GM23338 (cell line): ENCODE results near the gene PTPN18. TPM values are rescaled to one million over a fixed set of nuclear protein-coding genes. Genes with fewer than 3 reads are reported as not detected.
A peak's percentile ranks its signal among the peaks of the same experiment; 100 is the strongest.

Experiments
- ATAC-seq: fragments of 200-7000 bp; cut with Tn5 transposase; 3 replicates; pipeline ENCODE4 v1.9.1; 2020
- DNase-seq: peaks from one replicate; pipeline ENCODE4 v3.0.0-alpha.2; 2015; ENCODE audit warnings: low spot score
- H2AFZ ChIP-seq: fragments of 200-600 bp; sonication (generic); 2 replicates; pipeline ENCODE4 v1.8.0; 2016; ENCODE audit warnings: antibody characterized with exemption, mild to moderate bottlenecking, moderate library complexity
- H3F3A ChIP-seq: fragments of 200-600 bp; sonication (generic); replicated peaks from 2 replicates; pipeline ENCODE4 v1.8.0; 2017; ENCODE audit warnings: antibody characterized with exemption, mixed run types, low read depth
- H3K27ac ChIP-seq: fragments of 200-600 bp; sonication (generic); 2 replicates; pipeline ENCODE4 v1.6.1; 2016; ENCODE audit warnings: low read depth
- H3K27me3 ChIP-seq: fragments of 200-600 bp; sonication (generic); 2 replicates; pipeline ENCODE4 v1.8.0; 2016; ENCODE audit warnings: mild to moderate bottlenecking, mixed run types, moderate library complexity; ENCODE audit not compliant: insufficient read depth
- H3K36me3 ChIP-seq: fragments of 200-600 bp; sonication (generic); 2 replicates; pipeline ENCODE4 v1.8.0; 2016; ENCODE audit warnings: mild to moderate bottlenecking; ENCODE audit not compliant: insufficient read depth
- H3K4me1 ChIP-seq: fragments of 200-600 bp; sonication (generic); 2 replicates; pipeline ENCODE4 v1.8.0; 2016; ENCODE audit warnings: mild to moderate bottlenecking, moderate library complexity; ENCODE audit not compliant: insufficient read depth
- H3K4me2 ChIP-seq: fragments of 200-600 bp; sonication (generic); 2 replicates; pipeline ENCODE4 v1.7.1; 2017; ENCODE audit warnings: mixed run types
- H3K4me3 ChIP-seq: fragments of 200-600 bp; sonication (generic); 2 replicates; pipeline ENCODE4 v1.6.1; 2016; ENCODE audit warnings: mixed run types
- H3K79me2 ChIP-seq: fragments of 200-600 bp; sonication (generic); replicated peaks from 2 replicates; pipeline ENCODE4 v1.8.0; 2017; ENCODE audit warnings: mild to moderate bottlenecking; ENCODE audit not compliant: insufficient read depth
- H3K9me2 ChIP-seq: fragments of 200-600 bp; sonication (generic); 2 replicates; pipeline ENCODE4 v1.8.0; 2017; ENCODE audit not compliant: insufficient read depth
- H4K20me1 ChIP-seq: fragments of 200-600 bp; sonication (generic); replicated peaks from 2 replicates; pipeline ENCODE4 v1.8.0; 2017; ENCODE audit warnings: mild to moderate bottlenecking; ENCODE audit not compliant: insufficient read depth
- H3K27ac Mint-ChIP-seq: 2 replicates; pipeline ENCODE4 v1.8.0; 2020; ENCODE audit warnings: inconsistent platforms, mild to moderate bottlenecking, moderate library complexity, mixed read lengths
- H3K27me3 Mint-ChIP-seq: 3 replicates; pipeline ENCODE4 v1.8.0; 2022; ENCODE audit warnings: low read depth, mild to moderate bottlenecking, moderate library complexity, mixed read lengths, inconsistent platforms; ENCODE audit not compliant: insufficient read depth, poor library complexity
- H3K36me3 Mint-ChIP-seq: 3 replicates; pipeline ENCODE4 v1.8.0; 2021; ENCODE audit warnings: low read depth, mild to moderate bottlenecking, inconsistent platforms, moderate library complexity, mixed read lengths
- H3K4me1 Mint-ChIP-seq: 3 replicates; pipeline ENCODE4 v1.8.0; 2020; ENCODE audit warnings: mild to moderate bottlenecking, inconsistent platforms, mixed read lengths
- H3K4me3 Mint-ChIP-seq: 3 replicates; pipeline ENCODE4 v1.8.0; 2021; ENCODE audit warnings: moderate library complexity, mild to moderate bottlenecking, inconsistent platforms, mixed read lengths
- H3K9me3 Mint-ChIP-seq: 3 replicates; pipeline ENCODE4 v1.8.0; 2020; ENCODE audit warnings: moderate library complexity, mild to moderate bottlenecking, inconsistent platforms, mixed read lengths
- CREB1 ChIP-seq: fragments of 250-450 bp; sonication (Bioruptor Pico); IDR thresholded peaks from 2 replicates; pipeline ENCODE4 v1.5.0; 2020; ENCODE audit warnings: low read depth, mild to moderate bottlenecking, moderate library complexity
- ETS1 ChIP-seq: IDR thresholded peaks from 2 replicates; pipeline ENCODE4 v1.6.1; 2016; ENCODE audit warnings: antibody characterized with exemption
- EZH2 ChIP-seq: fragments of 200-600 bp; sonication (generic); IDR thresholded peaks from one replicate; pipeline ENCODE4 v1.8.0; 2017; ENCODE audit warnings: antibody characterized with exemption, mild to moderate bottlenecking, low read depth; ENCODE audit not compliant: unreplicated experiment
- EZH2phosphoT487 ChIP-seq: fragments of 200-600 bp; sonication (generic); IDR thresholded peaks from one replicate; pipeline ENCODE4 v1.8.1; 2018; ENCODE audit warnings: antibody characterized with exemption; ENCODE audit not compliant: unreplicated experiment
- JUNB ChIP-seq: IDR thresholded peaks from one replicate; pipeline ENCODE4 v1.6.1; 2016; ENCODE audit warnings: antibody characterized with exemption; ENCODE audit not compliant: unreplicated experiment
- POLR2AphosphoS5 ChIP-seq: IDR thresholded peaks from 2 replicates; pipeline ENCODE4 v1.6.1; 2016; ENCODE audit warnings: antibody characterized with exemption, low read depth
- REST ChIP-seq: IDR thresholded peaks from one replicate; pipeline ENCODE4 v1.6.1; 2018; ENCODE audit warnings: antibody characterized with exemption; ENCODE audit not compliant: unreplicated experiment
- STAT1 ChIP-seq: IDR thresholded peaks from one replicate; pipeline ENCODE4 v1.6.1; 2016; ENCODE audit warnings: antibody characterized with exemption; ENCODE audit not compliant: unreplicated experiment
- ZNF114 ChIP-seq: fragments of 250-450 bp; sonication (Bioruptor Pico); IDR thresholded peaks from 2 replicates; pipeline ENCODE4 v1.5.0; 2020; ENCODE audit warnings: mild to moderate bottlenecking, moderate library complexity
- ZNF331 ChIP-seq: fragments of 250-450 bp; sonication (Bioruptor Pico); IDR thresholded peaks from 2 replicates; pipeline ENCODE4 v1.5.0; 2020; ENCODE audit warnings: low read depth, mild to moderate bottlenecking, moderate library complexity
- polyA plus RNA-seq: library from polyadenylated mRNA; unstranded; fragments of >200 nt; fragmentation: Nextera tagmentation; extraction: Ambion mirVana; gene quantifications from 2 replicates; pipeline ENCODE4 v1.2.1, GENCODE V29; 2016
- total RNA-seq: library from RNA; depleted of rRNA; stranded (reverse); fragments of >200 nt; shearing (Covaris generic); gene quantifications from 2 replicates; pipeline ENCODE4 v1.2.3, GENCODE V29; 2014

Gene PTPN18
- total and polyA plus RNA-seq, 2 experiments from 2014 or later = 10.1 to 10.9 TPM

GRCh38 chr2:130336877-130337734, 18.8 kb upstream of the PTPN18 start:
- H3K27ac Mint-ChIP-seq = peak overlapping the region; percentile 93
- H3K4me3 Mint-ChIP-seq = peak overlapping the region; percentile 91
- no peaks in the 10 kb centered on the region for H3K27me3 ChIP-seq
- peaks cover 9% of the 10 kb centered on the region; the same call in 1 of the 2 replicates for H3K4me1 ChIP-seq
- H3K9me3 Mint-ChIP-seq = peaks cover 6% of the 10 kb centered on the region
- peak; percentile 70 for ATAC-seq
- peaks cover 31% of the 10 kb centered on the region for H3K36me3 Mint-ChIP-seq
- peak; percentile 88 for DNase-seq
- peak; percentile 59 for TF ChIP-seq POLR2AphosphoS5
- peak; percentile 61 for TF ChIP-seq CREB1 (CRISPR knock-in tag)
- TF ChIP-seq STAT1 = no peak
- H3K9me2 ChIP-seq = no peaks in the 10 kb centered on the region
- no peaks in the 10 kb centered on the region for H4K20me1 ChIP-seq
- peak overlapping the region; percentile 84 for H2AFZ ChIP-seq
- H3K27ac ChIP-seq = peak overlapping the region; percentile 72
- no peaks in the 10 kb centered on the region for H3K36me3 ChIP-seq
- peaks cover 13% of the 10 kb centered on the region for H3K4me1 Mint-ChIP-seq
- H3K4me2 ChIP-seq = peak overlapping the region; percentile 76
- no peaks in the 10 kb centered on the region for H3F3A ChIP-seq
- H3K79me2 ChIP-seq = no peaks in the 10 kb centered on the region
- H3K27me3 Mint-ChIP-seq = peaks cover 21% of the 10 kb centered on the region
- peak overlapping the region; percentile 73 for H3K4me3 ChIP-seq

GRCh38 chr2:130337735-130338325, 18.0 kb upstream of the PTPN18 start:
- H3K9me2 ChIP-seq = no peaks in the 10 kb centered on the region
- ATAC-seq (no peak), DNase-seq (no peak)
- peak overlapping the region; percentile 73 for H3K4me3 ChIP-seq
- H3K27ac ChIP-seq = no peak overlapping the region
- H2AFZ ChIP-seq = 0 out of 2 replicates have a peak overlapping the region, but pooled peaks have one; percentile 0
- no peaks in the 10 kb centered on the region for H3K79me2 ChIP-seq
- H3K36me3 Mint-ChIP-seq = peaks cover 31% of the 10 kb centered on the region
- H3K4me1 ChIP-seq = peaks cover 9% of the 10 kb centered on the region; the same call in 1 of the 2 replicates
- no peaks in the 10 kb centered on the region for H3F3A ChIP-seq
- no peaks in the 10 kb centered on the region for H3K27me3 ChIP-seq
- peaks cover 6% of the 10 kb centered on the region for H3K9me3 Mint-ChIP-seq
- peak overlapping the region; percentile 93 for H3K27ac Mint-ChIP-seq
- peak overlapping the region; percentile 91 for H3K4me3 Mint-ChIP-seq
- peaks cover 27% of the 10 kb centered on the region for H3K27me3 Mint-ChIP-seq
- no peaks in the 10 kb centered on the region for H4K20me1 ChIP-seq
- peaks cover 13% of the 10 kb centered on the region for H3K4me1 Mint-ChIP-seq
- no peaks in the 10 kb centered on the region for H3K36me3 ChIP-seq
- H3K4me2 ChIP-seq = peak overlapping the region; percentile 76
- TF ChIP-seq ETS1 (no peak), EZH2phosphoT487 (no peak), CREB1 (CRISPR knock-in tag) (no peak), EZH2 (no peak), POLR2AphosphoS5 (no peak), STAT1 (no peak), REST (no peak), ZNF331 (CRISPR knock-in tag) (no peak), ZNF114 (CRISPR knock-in tag) (no peak), JUNB (no peak)
